ENCODE results near the gene GRM1. TPM values are rescaled to one million over a fixed set of nuclear protein-coding genes. Genes with fewer than 3 reads are reported as not detected.

GRM1 gene
- polyA plus RNA-seq, 1 experiment, result 0.01 TPM

DNA sequence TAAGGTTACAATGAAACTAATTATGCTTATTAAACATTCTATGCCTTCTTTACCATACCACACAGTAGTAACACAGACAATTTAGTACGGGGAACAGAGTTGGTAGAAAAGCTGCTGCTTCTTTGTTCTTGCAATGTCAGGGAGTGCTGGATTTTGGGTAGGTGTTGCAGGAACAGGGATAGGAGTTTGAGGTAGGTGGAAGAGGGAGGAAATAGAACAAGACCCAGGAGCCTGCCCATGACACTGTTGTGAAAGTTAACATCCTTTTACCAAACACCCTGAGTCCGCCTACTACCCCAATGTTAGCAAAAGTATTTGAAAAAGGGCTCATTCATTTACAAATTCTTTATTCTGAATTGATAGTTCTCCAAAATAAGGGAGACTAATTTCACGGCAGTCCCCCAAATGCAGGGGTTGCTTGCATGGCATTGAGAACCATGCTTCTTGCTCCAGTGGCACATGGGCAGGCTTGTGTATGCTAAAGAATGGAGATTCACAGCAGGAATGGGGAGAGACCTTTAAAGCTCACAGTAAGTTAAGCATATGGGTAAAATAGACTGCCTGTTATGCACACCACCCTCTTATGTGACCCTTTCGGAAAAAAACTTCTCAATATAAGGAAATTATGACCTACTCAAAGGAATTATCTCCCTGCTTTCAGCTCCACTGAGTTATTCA is 181.7 kb downstream of the GRM1 start:
- POLR2A ChIA-PET, result no interaction called here
- no peak overlapping the region for H3K27ac ChIP-seq (ENCODE audit: low read depth, low read length)
- H3K27me3 ChIP-seq (ENCODE audit: control insufficient read depth, insufficient read depth, low read length), result no peaks in the 10 kb centered on the region
- no peaks in the 10 kb centered on the region for H3K9me3 ChIP-seq (ENCODE audit: control insufficient read depth, insufficient read depth, low read length)
- TF ChIP-seq, protein P1, sequence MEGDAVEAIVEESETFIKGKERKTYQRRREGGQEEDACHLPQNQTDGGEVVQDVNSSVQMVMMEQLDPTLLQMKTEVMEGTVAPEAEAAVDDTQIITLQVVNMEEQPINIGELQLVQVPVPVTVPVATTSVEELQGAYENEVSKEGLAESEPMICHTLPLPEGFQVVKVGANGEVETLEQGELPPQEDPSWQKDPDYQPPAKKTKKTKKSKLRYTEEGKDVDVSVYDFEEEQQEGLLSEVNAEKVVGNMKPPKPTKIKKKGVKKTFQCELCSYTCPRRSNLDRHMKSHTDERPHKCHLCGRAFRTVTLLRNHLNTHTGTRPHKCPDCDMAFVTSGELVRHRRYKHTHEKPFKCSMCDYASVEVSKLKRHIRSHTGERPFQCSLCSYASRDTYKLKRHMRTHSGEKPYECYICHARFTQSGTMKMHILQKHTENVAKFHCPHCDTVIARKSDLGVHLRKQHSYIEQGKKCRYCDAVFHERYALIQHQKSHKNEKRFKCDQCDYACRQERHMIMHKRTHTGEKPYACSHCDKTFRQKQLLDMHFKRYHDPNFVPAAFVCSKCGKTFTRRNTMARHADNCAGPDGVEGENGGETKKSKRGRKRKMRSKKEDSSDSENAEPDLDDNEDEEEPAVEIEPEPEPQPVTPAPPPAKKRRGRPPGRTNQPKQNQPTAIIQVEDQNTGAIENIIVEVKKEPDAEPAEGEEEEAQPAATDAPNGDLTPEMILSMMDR (IDR thresholded peaks at IDR 0.05; ENCODE audit: low read depth, low read length), result no peak
- DNase-seq (ENCODE audit: low read depth, low spot score), result no peak
- CTCF ChIA-PET, result no interaction called here
- no peak overlapping the region for H3K4me3 ChIP-seq (ENCODE audit: low read depth, low read length)

DNA sequence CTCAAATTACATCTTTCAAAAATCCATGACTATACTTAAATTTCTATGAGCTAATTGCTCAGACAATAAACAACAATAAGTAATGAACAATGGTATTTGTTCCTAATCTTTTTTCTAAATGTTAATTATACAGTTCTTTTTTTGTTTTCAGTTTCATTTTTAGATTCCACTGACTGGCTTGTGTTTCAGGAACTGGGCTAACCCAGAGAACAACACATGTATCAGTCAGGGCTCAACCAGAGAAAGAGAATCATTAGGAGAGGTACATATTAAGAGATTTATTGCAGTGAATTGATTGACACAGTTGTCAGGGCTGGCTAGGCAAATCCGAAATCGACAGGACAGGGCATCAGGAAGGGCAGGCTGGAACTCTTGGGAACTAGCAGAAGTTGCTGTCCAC is 182.8 kb downstream of the GRM1 start:
- ChIA-PET POLR2A (no interaction called here), CTCF (no interaction called here)
- H3K9me3 ChIP-seq (ENCODE audit: control insufficient read depth, insufficient read depth, low read length), result no peaks in the 10 kb centered on the region
- TF ChIP-seq, protein P1 (IDR thresholded peaks at IDR 0.05; ENCODE audit: low read depth, low read length), result no peak
- no peak for DNase-seq (ENCODE audit: low read depth, low spot score)
- H3K27me3 ChIP-seq (ENCODE audit: control insufficient read depth, insufficient read depth, low read length), result no peaks in the 10 kb centered on the region
- H3K27ac ChIP-seq (ENCODE audit: low read depth, low read length), result no peak overlapping the region
- H3K4me3 ChIP-seq (ENCODE audit: low read depth, low read length), result no peak overlapping the region

DNA sequence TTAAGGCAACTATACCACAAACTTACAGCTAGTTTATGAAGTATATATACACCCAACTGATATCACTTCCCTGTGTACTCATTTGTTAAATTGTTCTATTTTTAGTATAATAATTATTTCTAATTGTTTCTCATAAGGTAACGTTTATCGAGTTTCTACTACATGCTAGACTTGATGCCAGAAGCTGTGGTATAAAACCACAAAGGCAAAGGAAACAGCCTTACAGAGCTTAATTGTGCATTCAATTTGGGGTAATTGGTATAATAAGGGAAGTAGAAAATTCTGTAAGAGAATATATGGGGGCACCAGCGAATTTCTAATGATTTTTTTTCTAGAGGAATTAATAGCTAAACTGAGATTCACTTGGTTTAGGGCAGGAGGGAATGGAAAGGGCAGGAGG is 183.9 kb downstream of the GRM1 start:
- Histone ChIP-seq H3K27ac (ENCODE audit: low read depth, low read length) (no peak overlapping the region), H3K9me3 (ENCODE audit: control insufficient read depth, insufficient read depth, low read length) (no peaks in the 10 kb centered on the region), H3K4me3 (ENCODE audit: low read depth, low read length) (no peak overlapping the region), H3K27me3 (ENCODE audit: control insufficient read depth, insufficient read depth, low read length) (no peaks in the 10 kb centered on the region)
- ChIA-PET POLR2A (no interaction called here), CTCF (no interaction called here)
- TF ChIP-seq, protein P1 (IDR thresholded peaks at IDR 0.05; ENCODE audit: low read depth, low read length), result no peak
- no peak for DNase-seq (ENCODE audit: low read depth, low spot score)

DNA sequence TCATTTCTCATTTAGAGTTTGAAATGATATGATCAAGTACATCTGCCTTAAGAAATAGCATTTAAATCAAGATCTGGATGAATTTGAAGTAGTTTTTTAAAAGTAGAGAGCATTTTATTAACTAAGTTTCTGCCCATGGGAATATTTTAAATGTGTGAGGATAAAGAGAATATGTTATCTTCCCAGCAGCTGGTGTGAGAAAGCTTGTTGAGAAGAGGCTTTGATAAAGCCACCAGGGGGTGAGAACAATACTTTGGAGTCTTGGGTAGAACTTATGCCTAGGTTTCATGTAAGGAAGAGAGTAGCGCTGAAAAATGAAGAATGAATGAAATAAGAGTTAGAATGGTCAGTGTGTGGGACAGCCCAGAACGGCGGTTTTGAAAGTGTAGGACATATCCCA is 190.2 kb downstream of the GRM1 start:
- no peaks in the 10 kb centered on the region for H3K27me3 ChIP-seq (ENCODE audit: control insufficient read depth, insufficient read depth, low read length)
- TF ChIP-seq, protein P1 (IDR thresholded peaks at IDR 0.05; ENCODE audit: low read depth, low read length), result no peak
- DNase-seq (ENCODE audit: low read depth, low spot score), result no peak
- H3K9me3 ChIP-seq (ENCODE audit: control insufficient read depth, insufficient read depth, low read length), result no peaks in the 10 kb centered on the region
- CTCF ChIA-PET, result no interaction called here
- no peak overlapping the region for H3K27ac ChIP-seq (ENCODE audit: low read depth, low read length)
- H3K4me3 ChIP-seq (ENCODE audit: low read depth, low read length), result no peak overlapping the region
- POLR2A ChIA-PET, result no interaction called here

DNA sequence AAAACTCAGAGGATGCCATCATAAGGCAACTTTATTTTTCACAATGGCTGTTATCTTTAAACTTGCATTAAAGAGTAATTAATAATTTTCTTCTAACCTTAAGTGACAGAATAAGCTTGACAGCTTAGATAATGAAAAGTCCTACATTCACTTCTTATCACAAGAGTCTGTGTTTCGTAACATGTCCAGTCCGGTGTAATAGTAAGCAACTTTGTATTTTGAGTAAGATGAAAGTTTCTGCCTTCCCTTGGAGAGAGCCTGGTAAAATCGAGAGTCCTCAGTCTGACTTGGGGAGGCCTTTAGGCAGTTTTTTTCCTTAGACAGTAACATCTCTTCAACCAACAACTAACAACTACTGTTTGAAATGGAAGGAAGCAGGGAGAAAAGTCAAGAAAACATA is 195.6 kb downstream of the GRM1 start:
- H3K9me3 ChIP-seq (ENCODE audit: control insufficient read depth, insufficient read depth, low read length), result no peaks in the 10 kb centered on the region
- TF ChIP-seq, protein P1 (IDR thresholded peaks at IDR 0.05; ENCODE audit: low read depth, low read length), result no peak
- H3K27me3 ChIP-seq (ENCODE audit: control insufficient read depth, insufficient read depth, low read length), result no peaks in the 10 kb centered on the region
- no peak for DNase-seq (ENCODE audit: low read depth, low spot score)
- ChIA-PET CTCF (no interaction called here), POLR2A (no interaction called here)
- no peak overlapping the region for H3K27ac ChIP-seq (ENCODE audit: low read depth, low read length)
- no peak overlapping the region for H3K4me3 ChIP-seq (ENCODE audit: low read depth, low read length)
